Stimulated activated CD8-positive, alpha-beta memory T cell treated with anti-CD3 and anti-CD28 coated beads, Interleukin-7, amount 100 ng/mL, for 1 hour (primary cell): ENCODE data around the gene NLRC5.
"Not testable (repeated sequence)": the region's sequence is repeated elsewhere in the genome, so short reads cannot be mapped to it uniquely, and the experiment has no call there.

Experiments used
- DNase-seq, 2 donors: peaks; one replicate each; pipeline ENCODE4 v3.0.0-alpha.2; 2020; ENCODE audit warnings: low read depth in 2 of 2

NLRC5 gene

GRCh38 chr16:56998861-56999260 is 9.5 kb downstream of the NLRC5 start:
- DNase-seq, result no peak

DNA sequence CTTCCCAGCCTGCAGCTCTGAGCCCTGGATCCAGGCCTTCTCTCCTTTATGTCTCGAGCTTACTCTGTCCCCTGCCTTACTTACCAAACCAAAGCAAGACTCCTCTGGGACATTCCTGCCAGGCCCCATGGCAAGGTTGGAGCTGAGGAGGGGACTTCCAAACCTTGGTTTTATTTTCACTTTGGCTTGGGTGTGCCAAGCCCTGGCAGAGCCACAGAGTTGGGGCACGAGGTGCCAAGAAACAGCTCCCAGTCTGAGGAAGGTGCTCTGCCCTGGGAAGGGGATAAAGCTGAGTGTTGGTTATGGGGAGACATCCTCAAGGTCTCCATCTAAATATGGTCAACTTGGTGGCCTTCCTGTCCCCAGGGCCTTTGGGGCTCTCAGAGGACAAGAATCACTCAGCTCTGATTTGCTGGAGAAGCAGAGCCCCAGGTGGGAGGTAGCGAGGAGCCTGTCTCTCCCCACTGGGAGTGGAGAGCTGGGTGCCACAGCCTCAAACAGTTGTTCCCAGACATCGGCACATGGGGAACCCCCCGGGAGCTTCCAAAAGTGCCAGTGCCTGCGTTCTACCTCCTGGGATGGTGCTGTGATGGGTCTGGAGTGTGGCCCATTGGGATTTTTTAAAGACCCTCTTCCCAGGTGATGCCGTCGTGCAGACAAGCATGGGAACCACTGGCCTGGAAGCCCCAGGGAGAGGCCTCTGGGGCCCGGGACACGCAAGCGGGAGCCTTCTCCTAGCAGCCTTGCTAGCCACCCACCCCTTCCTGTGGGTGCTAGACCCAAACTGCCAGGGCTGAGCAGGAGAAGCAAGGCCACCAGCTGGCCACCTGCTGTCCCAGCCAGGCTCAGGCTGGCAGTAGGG is 10.3 kb downstream of the NLRC5 start:
- no peak for DNase-seq

DNA sequence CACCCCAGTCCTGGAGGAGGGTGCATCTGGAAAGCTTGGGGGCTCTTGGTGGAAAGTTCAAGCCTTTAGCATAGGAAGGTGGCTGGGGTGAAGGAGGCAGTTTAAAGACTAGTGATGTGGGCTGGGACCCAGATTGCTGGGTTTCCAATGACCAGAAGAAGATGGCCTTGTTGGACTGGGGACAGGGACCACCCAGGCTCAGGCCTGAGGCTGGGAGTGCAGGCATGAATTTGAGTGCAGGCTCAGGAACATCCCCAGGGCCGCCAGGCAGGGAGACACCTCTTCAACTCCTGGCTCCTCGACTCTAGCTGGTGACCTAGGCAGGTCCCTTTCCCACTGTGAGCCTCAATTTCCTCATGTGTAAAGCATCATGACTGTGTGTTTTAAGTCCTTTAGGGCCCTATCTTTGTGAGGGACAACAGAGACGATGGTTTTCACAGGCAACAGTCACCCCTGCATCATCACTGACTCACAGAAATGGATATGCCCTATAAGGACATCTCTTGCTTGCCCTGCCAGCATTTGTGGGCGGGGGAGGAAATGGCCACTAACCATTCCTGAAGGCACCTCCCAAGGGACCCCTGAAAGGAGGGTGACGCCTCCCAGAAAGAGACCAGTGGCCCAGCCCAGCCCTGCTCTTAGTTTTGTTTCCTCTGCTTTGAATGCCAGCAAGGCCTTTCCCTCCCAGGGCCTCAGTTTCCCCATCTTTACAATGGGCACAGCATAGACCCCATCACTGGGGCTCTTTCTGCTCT is 11.1 kb downstream of the NLRC5 start:
- peak in 1 of 2 donors; percentile 22 for DNase-seq

DNA sequence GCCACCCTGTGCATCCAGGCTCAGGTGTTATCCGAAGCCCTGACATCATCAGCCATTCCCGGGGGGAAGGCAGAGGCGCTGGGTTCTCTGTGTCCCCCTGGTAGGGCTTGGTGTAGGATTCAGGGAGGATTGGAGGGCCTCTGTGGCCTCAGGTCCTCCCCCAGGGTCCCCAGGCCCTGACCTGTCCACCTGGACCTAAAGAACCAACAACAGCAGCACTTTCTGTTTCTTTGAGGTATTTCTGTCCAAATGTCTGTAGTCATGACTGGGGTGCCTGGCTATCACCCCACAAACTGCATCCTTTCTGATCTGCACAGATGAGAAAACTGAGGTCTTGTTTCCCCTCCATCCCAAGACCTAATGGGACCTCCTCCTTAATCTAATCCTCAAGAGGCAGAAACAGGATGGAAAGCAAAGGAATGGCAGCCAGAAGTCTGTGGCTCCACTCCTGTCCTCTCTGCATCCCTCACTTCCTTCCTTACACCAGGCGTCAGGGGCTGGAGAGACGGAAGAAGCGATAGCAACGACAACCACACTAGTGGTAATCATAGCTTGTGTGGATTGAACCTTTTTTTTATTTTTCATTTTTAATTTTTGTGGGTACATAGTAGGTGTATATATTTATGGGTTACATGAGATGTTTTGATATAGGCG is 11.8 kb downstream of the NLRC5 start:
- DNase-seq, result no peak

DNA sequence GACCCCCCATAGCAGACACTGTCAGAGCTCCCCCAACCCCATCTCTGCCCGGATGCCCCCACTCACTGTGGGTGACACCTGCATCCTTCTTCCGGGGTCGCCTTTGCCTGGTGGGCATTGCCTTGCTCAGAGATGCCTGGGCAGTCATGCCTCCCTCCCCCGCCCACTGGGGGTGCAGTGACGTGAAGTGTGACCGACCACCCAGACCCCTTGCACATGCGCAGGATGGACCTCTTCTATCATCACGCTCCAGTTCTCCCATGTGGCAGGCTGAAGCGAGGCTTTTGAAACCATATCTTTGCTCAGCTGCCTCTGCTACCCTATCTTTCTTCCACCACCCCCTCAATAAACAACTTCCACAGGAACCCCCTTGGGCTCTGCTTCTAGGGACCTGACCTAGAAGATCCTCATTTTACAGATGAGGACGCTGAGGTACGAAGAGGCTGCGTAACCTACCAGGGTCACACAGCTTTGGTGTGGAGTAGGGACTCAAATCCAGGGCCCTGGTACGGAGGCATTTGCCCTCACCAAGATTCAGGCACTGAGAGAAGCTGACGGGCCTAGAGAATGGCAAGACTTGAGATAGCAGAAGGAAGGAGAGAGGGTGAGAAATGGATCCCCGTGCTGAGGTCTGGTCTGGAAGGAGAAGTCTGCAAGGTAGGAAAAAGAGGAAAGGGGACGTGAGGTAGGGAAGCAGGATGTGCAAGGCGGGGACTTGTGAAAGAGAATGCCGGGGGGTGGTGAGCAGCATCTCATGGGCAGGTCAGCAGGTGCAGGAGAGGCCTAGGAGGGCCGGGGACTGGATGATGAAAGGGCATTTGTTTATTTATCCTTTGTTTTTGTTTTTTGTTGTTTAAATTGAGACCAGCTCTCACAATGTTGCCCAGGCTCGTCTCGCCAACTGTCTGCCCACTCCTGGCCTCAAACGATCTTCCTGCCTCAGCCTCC is 14.4 kb downstream of the NLRC5 start:
- DNase-seq, result no peak

GRCh38 chr16:57004387-57005250 is 15.3 kb downstream of the NLRC5 start:
- DNase-seq, result no peak

GRCh38 chr16:57005597-57005996 is 16.2 kb downstream of the NLRC5 start:
- DNase-seq, result not testable (repeated sequence)

DNA sequence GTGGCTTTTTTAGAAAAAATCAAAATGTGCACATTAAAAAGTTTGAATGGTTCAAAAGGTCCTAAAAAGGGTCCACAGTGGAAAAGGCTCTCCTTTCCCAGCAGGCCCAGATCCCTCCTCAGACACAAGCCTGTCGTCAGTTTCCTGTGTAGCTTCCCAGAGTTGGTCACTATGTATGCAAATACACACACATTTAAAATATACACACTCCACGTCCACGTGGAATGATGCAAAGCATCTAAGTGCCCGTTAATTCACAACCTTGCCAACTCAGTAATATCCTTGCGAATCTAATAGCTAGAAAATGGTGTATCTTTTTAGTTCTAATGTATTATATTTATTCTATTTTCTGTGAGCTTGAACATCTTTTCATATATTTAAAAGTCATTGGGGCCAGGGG is 17.7 kb downstream of the NLRC5 start:
- DNase-seq, result no peak

- no peak for DNase-seq
Measured at GRCh38 chr16:57007530-57007929, 18.2 kb downstream of the NLRC5 start.

DNA sequence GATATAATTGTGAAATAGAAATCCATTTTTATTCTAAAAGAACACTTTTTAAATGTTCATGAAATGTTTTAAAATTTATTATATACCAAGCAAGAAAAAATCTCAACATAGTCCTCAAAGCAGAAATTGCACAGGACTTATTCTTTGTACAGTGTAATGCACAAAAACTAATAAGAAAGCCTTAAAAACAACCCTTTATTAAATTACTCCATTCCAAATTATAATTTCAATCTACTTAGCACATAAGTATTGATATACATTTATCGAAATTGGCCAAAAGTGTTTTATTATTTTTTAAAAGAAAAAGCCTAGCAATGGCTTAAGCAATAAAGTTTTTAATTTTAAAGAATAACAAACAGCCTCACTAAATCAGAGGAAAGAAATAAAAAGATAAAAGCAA is 19.1 kb downstream of the NLRC5 start:
- DNase-seq, result no peak

DNA sequence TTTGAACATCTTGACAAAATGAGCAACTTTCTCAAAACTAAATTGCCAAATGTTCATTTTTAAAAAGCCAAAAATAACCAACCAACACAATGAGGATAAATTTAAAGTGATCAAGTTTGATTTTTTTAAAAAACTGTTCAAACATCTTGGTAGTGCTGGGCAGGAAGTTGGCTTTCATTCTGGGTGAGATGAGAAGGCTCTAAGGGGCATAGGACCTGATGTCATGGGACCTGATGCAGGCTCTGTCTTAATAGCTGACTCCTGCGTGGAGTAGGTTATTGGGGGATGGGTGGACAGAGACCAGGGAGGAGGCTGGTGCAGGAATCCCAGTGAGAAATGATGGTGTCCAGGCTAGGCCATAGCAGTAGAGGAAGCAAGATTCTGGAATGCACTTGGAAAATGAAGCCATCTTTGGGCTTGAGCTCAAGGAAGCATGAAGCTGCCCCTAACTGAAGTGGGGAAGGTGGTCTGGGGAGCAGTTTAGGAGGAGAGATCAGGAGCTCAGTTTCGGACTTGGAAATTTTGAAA is 20.4 kb downstream of the NLRC5 start:
- DNase-seq, result no peak

GRCh38 chr16:57012353-57012752 is 23.0 kb downstream of the NLRC5 start:
- DNase-seq, result no peak

DNA sequence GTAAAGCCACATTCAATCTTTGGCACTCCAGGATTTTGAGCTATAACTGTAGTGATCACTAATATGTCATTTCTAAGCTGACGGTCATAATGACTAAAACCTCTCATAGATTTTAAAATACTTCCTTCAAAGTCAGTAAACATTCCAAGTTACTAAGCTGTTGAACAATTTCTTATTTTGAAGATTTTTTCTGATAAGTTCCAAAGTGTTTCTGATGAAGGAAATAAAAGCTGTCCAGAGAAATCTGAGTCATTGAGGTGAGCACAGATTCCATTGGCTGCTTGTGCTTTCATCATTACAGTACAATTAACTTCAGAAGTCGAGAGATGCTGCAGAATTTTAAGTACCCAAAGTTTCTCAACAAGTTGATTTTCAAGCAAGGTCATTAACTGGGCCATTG is 23.9 kb downstream of the NLRC5 start:
- no peak for DNase-seq

GRCh38 chr16:57013902-57014301 is 24.5 kb downstream of the NLRC5 start:
- DNase-seq, result no peak

GRCh38 chr16:57016301-57016700 is 26.9 kb downstream of the NLRC5 start:
- no peak for DNase-seq

DNA sequence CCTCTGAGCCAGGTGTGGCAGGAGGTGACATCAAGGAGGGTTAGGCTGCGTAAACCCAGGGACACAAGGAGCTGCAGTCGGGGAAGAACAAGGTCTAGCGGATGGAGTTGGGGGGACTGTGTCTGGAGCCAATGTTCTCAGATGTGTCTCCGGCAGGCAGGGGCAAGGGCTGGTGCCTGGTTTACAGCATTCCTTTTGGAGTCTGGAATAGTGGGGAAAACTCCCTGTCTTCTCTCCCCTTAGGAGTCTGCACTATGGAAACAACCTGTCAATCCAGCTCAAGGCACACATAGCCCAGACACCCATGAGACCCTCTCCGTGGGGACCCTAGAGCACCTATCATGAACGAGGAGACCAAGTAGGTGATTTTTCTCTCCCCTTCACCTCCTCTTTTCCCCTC is 27.5 kb downstream of the NLRC5 start:
- no peak for DNase-seq

- DNase-seq, result no peak
Measured at GRCh38 chr16:57017251-57017650, 27.9 kb downstream of the NLRC5 start.

DNA sequence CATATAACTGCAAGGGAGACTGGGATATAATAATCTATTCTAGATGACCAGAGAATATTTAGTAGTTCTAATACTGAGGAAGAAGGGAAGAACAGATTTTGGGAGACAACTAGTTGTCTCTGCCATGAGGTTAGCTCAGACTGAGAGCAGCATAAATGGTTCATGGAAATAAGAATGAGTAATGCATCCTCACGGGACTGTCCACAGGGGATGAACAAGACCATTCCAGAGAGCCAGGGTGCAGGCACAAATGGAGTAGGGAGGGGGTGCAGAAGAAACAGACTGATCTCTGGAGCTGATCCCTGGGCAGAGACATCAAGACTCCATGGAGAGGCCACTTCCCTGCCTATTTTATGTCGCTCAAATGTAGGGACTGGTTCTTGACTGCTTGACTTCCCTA is 30.4 kb downstream of the NLRC5 start:
- no peak for DNase-seq

GRCh38 chr16:57020651-57021050 is 31.3 kb downstream of the NLRC5 start:
- no peak for DNase-seq

DNA sequence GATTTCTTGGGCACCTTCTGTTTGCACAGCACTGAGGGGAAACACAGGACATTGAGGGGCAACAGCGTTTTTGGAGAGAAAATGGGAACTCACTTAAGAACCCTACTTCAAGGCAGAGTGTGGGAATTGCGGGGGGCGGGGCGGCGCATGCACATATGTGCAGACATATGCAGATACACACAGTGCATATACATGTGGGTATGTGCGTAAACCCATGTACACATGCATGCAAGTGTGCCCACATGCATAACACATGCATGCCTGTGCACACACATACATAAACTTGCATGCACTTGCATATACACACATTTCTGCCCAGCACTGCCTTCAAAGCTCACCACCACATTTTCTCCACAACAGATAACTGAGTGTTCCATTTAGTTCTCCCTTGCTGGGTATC is 32.4 kb downstream of the NLRC5 start:
- no peak for DNase-seq
